ENCODE results near the gene USH1G. TPM values are rescaled to one million over a fixed set of nuclear protein-coding genes. Genes with fewer than 3 reads are reported as not detected.

The USH1G gene
- polyA plus RNA-seq, 1 donor (not counting 4 experiments of a cell fraction or from before 2014, with no cell fraction given): 0.34 TPM

- Histone ChIP-seq H3K4me1 (ENCODE audit: control insufficient read depth, extremely low read depth, insufficient read depth, low read length) (peaks cover 21% of the 10 kb centered on the region), H3K27me3 (ENCODE audit: control insufficient read depth, extremely low read depth, insufficient read depth, low read length) (no peaks in the 10 kb centered on the region), H3K9me1 (ENCODE audit: control insufficient read depth, extremely low read depth, insufficient read depth, low read length) (no peaks in the 10 kb centered on the region), H3K9ac (ENCODE audit: control insufficient read depth, extremely low read depth, insufficient read depth, low read length) (peak within 1 kb of the TSS; percentile 99), H3K4me3 (ENCODE audit: control insufficient read depth in 2 of 3, extremely low read depth in 1 of 3, insufficient read depth in 2 of 3, low read depth in 1 of 3, low read length in 3 of 3) (peak within 1 kb of the TSS; percentile 77 to 97 (median 96)), H3K27ac (ENCODE audit: control insufficient read depth, insufficient read depth, low read length) (peak within 1 kb of the TSS; percentile 97), H3K79me2 (ENCODE audit: control insufficient read depth, insufficient read depth, low read length) (peaks cover 8% of the 10 kb centered on the region), H3K9me3 (ENCODE audit: control insufficient read depth, low read depth, low read length) (no peaks in the 10 kb centered on the region), H3K4me2 (ENCODE audit: control insufficient read depth, extremely low read depth, insufficient read depth, low read depth, low read length) (peak within 1 kb of the TSS; percentile 90), H2AFZ (ENCODE audit: control insufficient read depth, low read length) (peak within 1 kb of the TSS; percentile 94), H4K20me1 (ENCODE audit: control insufficient read depth, extremely low read depth, insufficient read depth, low read length) (no peaks in the 10 kb centered on the region), H3K36me3 (ENCODE audit: control insufficient read depth in 2 of 2, extremely low read depth in 1 of 2, insufficient read depth in 2 of 2, low read length in 2 of 2) (peaks cover 0 to 2% of the 10 kb centered on the region in 2 experiments)
- TF ChIP-seq CTCF (optimal IDR thresholded peaks at IDR 0.05 in 1 of 3, IDR thresholded peaks at IDR 0.05 in 1 of 3, conservative IDR thresholded peaks at IDR 0.05 in 1 of 3; ENCODE audit: extremely low read depth in 1 of 3, insufficient read depth in 2 of 3, low read length in 3 of 3) (no peak), EZH2 (IDR thresholded peaks at IDR 0.05; ENCODE audit: low read length) (no peak)
- dilution Hi-C loops (cut with MboI; ENCODE audit: extremely low pct_ligation_motif_present, low sequenced_read_pairs): no loop called here
- FAIRE-seq: no peak
- no peak for DNase-seq (ENCODE audit: low read depth, low spot score)
Measured at GRCh38 chr17:74872313-74873036, 50.6 kb downstream of the USH1G start, which contains the start of gene FDXR. Gene FDXR (minus strand): TSS chr17:74872994. CDS start chr17:74872944, 50 bp downstream.

- H2AFZ ChIP-seq (ENCODE audit: control insufficient read depth, low read length): no peak overlapping the region
- peaks cover 21% of the 10 kb centered on the region for H3K4me1 ChIP-seq (ENCODE audit: control insufficient read depth, extremely low read depth, insufficient read depth, low read length)
- H3K27ac ChIP-seq (ENCODE audit: control insufficient read depth, insufficient read depth, low read length): no peak overlapping the region
- H3K79me2 ChIP-seq (ENCODE audit: control insufficient read depth, insufficient read depth, low read length): peaks cover 8% of the 10 kb centered on the region
- H3K9me1 ChIP-seq (ENCODE audit: control insufficient read depth, extremely low read depth, insufficient read depth, low read length): no peaks in the 10 kb centered on the region
- no peaks in the 10 kb centered on the region for H3K27me3 ChIP-seq (ENCODE audit: control insufficient read depth, extremely low read depth, insufficient read depth, low read length)
- H3K4me2 ChIP-seq (ENCODE audit: control insufficient read depth, extremely low read depth, insufficient read depth, low read depth, low read length): peak overlapping the region; percentile 87
- H3K9ac ChIP-seq (ENCODE audit: control insufficient read depth, extremely low read depth, insufficient read depth, low read length): no peak overlapping the region
- FAIRE-seq (no peak), DNase-seq (ENCODE audit: low read depth, low spot score) (no peak)
- peaks cover 0 to 2% of the 10 kb centered on the region in 2 experiments for H3K36me3 ChIP-seq (ENCODE audit: control insufficient read depth in 2 of 2, extremely low read depth in 1 of 2, insufficient read depth in 2 of 2, low read length in 2 of 2)
- dilution Hi-C loops (cut with MboI; ENCODE audit: extremely low pct_ligation_motif_present, low sequenced_read_pairs): no loop called here
- H4K20me1 ChIP-seq (ENCODE audit: control insufficient read depth, extremely low read depth, insufficient read depth, low read length): no peaks in the 10 kb centered on the region
- peak overlapping the region; percentile 77 to 95 (median 92) for H3K4me3 ChIP-seq (ENCODE audit: control insufficient read depth in 2 of 3, extremely low read depth in 1 of 3, insufficient read depth in 2 of 3, low read depth in 1 of 3, low read length in 3 of 3)
- no peaks in the 10 kb centered on the region for H3K9me3 ChIP-seq (ENCODE audit: control insufficient read depth, low read depth, low read length)
- no peak for TF ChIP-seq EZH2 (IDR thresholded peaks at IDR 0.05; ENCODE audit: low read length)
- TF ChIP-seq CTCF (optimal IDR thresholded peaks at IDR 0.05 in 1 of 3, IDR thresholded peaks at IDR 0.05 in 1 of 3, conservative IDR thresholded peaks at IDR 0.05 in 1 of 3; ENCODE audit: extremely low read depth in 1 of 3, insufficient read depth in 2 of 3, low read length in 3 of 3): no peak
Measured at GRCh38 chr17:74871356-74872076, 51.5 kb downstream of the USH1G start.

Measured in keratinocyte (primary cell).